LoVo (cell line): Measurements from ENCODE around the gene PAX8.
A peak's percentile ranks its signal among the peaks of the same experiment; 100 is the strongest.

ENCODE experiments used
- DNase-seq: peaks from one replicate; pipeline ENCODE4 v3.0.0-alpha.2; 2016; ENCODE audit warnings: low spot score

Gene PAX8

DNA sequence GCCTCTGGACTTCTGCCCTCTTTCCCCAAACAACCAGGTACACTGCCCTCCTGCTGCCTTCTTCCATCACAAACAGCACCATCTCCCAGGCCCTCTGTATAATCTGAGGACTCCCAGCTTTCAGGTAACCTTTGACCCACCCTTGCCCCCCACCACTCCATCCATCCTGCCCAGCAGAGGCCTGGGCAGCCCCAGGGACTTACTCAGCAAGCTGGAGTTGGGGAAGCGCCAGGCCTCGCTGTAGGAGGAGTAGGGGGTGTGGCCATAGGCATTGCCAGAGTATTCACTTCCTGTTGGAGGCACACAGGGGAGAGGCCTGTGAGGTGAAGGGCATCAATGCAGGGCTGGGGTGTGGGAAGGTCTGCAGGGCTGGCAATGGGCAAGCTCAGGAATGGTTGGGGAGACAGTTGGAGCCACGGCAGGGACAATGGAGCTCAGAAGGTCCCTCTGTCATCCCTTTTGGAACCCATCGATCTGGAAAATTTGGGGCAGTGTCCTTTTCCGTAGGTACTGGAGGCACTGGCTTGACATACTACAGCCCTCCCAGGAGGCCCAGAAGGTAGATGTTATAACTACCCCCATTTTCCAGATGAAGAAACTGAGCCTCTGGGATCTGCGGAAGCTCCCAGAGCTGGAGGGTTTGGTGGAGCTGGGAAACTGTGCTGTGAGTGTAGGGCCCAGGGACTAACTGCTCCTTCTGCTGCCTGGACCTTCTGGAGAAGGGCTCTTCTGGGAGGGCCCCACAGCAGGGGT lies 58.7 kb downstream of the PAX8 start:
- peak; percentile 72 for DNase-seq

- no peak for DNase-seq
Observed at GRCh38 chr2:113219525-113219888, 59.2 kb downstream of the PAX8 start.

DNA sequence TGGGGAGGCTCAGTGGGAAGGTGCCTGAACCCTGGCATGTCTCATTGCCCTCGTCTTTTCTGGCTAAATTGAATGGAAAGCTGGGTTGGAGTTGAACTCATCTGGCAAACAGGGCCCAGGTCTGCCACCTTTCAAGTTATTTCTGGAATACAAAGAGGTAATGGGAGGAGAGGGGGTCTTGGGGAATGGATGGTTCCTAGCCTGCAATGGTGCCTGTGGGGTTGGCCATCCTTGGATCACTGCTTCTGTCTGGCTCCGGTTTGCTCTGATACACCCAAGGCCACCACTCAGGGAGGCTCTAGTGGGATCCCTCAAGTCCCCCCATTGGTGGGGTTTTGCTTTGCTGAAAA lies 59.7 kb downstream of the PAX8 start:
- DNase-seq, result no peak

- DNase-seq, result peak; percentile 86
Observed at GRCh38 chr2:113218283-113219091, 60.2 kb downstream of the PAX8 start.

- peak; percentile 56 for DNase-seq
Observed at GRCh38 chr2:113217455-113218282, 61.1 kb downstream of the PAX8 start.

GRCh38 chr2:113216891-113217454 lies 61.7 kb downstream of the PAX8 start:
- no peak for DNase-seq

DNA sequence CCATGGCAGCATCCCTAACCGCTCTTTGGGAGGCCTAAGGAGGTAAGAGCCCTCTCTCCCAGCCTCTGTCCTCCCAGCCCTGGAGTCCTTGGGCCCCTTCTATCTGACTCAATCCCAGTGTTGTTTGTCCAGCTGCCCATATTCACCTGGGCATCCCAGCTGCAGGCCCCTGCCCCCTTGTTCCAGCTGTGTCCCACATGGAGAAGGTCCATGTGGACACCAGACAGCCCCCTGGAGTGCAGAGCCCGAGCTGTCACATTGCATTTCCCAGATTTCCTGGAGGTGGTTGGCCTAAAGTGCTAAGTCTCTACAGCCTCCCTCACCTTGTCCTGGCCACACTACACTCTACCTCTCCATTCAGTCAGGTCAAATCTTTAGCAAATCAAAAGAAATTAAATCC lies 62.4 kb downstream of the PAX8 start:
- DNase-seq, result no peak

- DNase-seq, result no peak
Observed at GRCh38 chr2:113215056-113215455, 63.7 kb downstream of the PAX8 start.

DNA sequence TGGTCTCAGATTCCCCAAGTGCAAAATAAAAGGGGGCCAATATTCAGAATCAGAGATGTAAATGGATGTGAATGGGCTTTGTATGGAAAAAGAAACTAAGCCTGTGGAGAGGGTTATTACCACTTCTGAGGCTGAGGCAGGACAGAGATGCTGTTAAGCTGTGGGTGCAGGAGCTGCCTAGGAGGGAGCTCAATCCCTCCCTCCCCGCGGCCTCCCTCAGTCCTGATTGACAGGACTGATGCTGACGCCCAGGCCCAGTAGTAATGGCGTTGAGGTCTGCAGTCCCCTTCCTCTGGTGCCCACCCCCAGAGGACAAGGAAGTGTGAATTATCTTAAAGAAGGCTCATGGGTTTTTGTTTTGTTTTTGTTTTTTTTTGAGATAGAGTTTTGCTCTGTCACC lies 64.6 kb downstream of the PAX8 start:
- DNase-seq, result no peak

- DNase-seq, result no peak
Observed at GRCh38 chr2:113213061-113213930, 65.4 kb downstream of the PAX8 start.

GRCh38 chr2:113212245-113213060 lies 66.3 kb downstream of the PAX8 start:
- no peak for DNase-seq

- DNase-seq, result peak; percentile 59
Observed at GRCh38 chr2:113211226-113212105, 67.3 kb downstream of the PAX8 start.

GRCh38 chr2:113209646-113210171 lies 69.0 kb downstream of the PAX8 start:
- no peak for DNase-seq

- peak; percentile 49 for DNase-seq
Observed at GRCh38 chr2:113209011-113209645, 69.6 kb downstream of the PAX8 start.

DNA sequence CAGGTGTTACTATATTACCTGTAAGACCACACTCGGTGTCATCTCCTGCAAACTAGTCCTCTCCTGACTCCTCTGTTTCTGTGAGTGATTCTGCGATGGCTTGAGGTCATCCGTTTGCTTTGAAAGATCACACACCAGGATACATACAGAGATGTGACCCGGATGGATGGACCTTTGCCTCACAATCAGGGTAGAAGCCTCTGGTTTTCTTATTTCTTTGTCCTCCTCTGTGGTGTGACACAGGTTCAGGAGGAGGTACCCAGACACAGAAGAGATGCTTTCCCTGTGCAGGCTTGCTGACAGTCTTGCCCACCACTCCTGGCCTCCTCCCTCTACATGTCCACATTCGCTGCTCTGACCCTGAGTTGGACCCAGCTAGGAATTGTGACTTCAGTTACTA lies 70.3 kb downstream of the PAX8 start:
- DNase-seq, result no peak

DNA sequence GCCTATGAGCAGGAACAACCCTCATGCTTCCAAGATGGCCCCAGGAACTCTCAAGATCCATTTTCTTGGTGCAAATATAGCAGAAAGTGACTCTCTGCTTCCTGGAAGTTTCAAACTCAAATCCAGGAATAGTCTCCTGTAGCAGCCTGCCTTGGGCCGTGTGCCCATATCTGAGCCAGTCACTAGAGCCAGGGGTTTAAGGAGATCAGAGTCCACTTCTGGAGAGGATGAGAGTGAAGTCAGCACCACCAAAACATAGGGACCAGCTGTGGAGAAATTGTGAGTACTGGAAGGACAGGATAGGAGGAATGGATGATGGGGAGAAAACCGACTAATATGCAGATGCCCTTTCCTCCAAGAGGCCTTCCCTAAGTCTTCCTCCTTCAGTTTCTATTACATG lies 71.7 kb downstream of the PAX8 start:
- DNase-seq, result no peak

DNA sequence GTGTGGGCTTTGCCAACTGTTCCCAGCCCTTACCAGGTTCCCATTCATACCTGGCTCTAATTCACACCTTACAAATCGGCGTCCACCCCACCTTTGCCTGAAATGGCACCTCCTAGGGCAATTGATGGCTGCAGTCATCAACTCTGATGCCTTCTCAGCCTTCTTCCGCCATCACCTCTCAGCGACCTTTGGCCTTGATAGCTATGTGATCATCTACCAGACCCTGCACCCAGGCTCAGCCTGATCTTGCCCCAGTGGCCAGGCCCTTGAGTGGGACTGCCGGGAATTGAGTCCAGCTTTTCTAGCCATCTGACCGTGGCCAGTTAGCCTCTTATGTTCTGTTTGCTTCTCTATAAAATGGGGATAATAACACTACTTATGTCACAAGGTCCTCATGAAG lies 72.5 kb downstream of the PAX8 start:
- DNase-seq, result no peak

DNA sequence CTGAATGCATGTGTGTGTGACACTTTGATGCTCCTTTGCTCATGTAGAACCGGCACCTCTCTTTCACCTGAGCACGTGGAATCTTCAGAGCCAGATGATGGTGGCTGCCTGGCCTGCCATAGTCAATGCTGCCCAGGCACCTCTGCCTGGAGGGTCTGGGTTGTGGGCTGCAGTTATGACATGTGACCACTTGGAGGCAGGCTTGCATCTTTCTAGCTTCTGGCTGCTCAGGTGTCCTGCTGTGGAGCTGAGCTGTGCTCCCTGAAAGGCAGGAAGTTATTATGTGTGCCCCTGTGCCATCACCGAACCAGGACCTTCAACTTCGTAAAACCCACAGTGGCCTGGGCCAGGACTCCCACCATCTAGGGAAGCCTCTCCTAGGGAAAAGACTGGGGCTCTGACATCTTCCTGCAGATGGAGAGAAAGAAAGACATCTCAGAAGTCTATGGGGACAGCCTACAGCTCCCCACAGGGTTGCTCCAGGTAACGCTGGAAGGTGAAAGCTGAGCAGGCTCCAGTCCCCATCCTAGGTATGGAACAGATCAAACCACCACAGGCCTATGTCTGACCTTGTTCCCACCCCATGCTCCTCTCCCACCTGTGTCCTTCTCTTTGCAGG lies 74.7 kb downstream of the PAX8 start:
- DNase-seq, result peak; percentile 65

DNA sequence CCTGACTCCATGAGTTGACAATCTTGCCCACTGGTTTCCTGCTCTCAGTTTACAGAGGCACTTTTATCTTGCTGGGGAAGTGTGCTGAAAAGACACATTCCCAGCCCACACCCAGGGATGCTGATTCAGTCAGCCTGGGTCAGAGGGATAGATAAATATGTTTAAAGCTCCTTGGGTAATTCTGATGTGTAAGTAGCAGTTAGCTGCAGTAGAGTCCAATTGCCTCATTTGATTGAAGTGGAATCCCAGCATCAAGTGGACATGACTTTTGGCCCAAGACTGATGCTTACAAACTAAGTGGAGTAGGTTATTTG lies 75.5 kb downstream of the PAX8 start:
- DNase-seq, result no peak
